ENCODE data around the gene WSB2.
A peak's percentile ranks its signal among the peaks of the same experiment; 100 is the strongest.

Gene WSB2

GRCh38 chr12:118063576-118064391, 2.8 kb upstream of the WSB2 start:
- no peak for DNase-seq (ENCODE audit: low read depth in 3 of 3, low spot score in 1 of 3)

- no peak for DNase-seq (ENCODE audit: low read depth in 3 of 3, low spot score in 1 of 3)
These were observed 1.2 kb upstream of the WSB2 start for GRCh38 chr12:118061873-118062843.

- DNase-seq (ENCODE audit: low read depth in 3 of 3, low spot score in 1 of 3) = no peak
These were observed 523 bp downstream of the WSB2 start for GRCh38 chr12:118060301-118061010.

GRCh38 chr12:118059341-118060191, 1.4 kb downstream of the WSB2 start:
- no peak for DNase-seq (ENCODE audit: low read depth in 3 of 3, low spot score in 1 of 3)

GRCh38 chr12:118058881-118059280, 2.1 kb downstream of the WSB2 start:
- DNase-seq (ENCODE audit: low read depth in 3 of 3, low spot score in 1 of 3) = no peak

- DNase-seq (ENCODE audit: low read depth in 3 of 3, low spot score in 1 of 3) = no peak
These were observed 2.8 kb downstream of the WSB2 start for GRCh38 chr12:118058227-118058626.

GRCh38 chr12:118055865-118056773, 4.9 kb downstream of the WSB2 start:
- no peak for DNase-seq (ENCODE audit: low read depth in 3 of 3, low spot score in 1 of 3)

GRCh38 chr12:118055144-118055557, 5.8 kb downstream of the WSB2 start:
- DNase-seq (ENCODE audit: low read depth in 3 of 3, low spot score in 1 of 3) = peak; percentile 25 to 45 (median 29)

- no peak for DNase-seq (ENCODE audit: low read depth in 3 of 3, low spot score in 1 of 3)
These were observed 7.7 kb downstream of the WSB2 start for GRCh38 chr12:118053071-118053985.

DNA sequence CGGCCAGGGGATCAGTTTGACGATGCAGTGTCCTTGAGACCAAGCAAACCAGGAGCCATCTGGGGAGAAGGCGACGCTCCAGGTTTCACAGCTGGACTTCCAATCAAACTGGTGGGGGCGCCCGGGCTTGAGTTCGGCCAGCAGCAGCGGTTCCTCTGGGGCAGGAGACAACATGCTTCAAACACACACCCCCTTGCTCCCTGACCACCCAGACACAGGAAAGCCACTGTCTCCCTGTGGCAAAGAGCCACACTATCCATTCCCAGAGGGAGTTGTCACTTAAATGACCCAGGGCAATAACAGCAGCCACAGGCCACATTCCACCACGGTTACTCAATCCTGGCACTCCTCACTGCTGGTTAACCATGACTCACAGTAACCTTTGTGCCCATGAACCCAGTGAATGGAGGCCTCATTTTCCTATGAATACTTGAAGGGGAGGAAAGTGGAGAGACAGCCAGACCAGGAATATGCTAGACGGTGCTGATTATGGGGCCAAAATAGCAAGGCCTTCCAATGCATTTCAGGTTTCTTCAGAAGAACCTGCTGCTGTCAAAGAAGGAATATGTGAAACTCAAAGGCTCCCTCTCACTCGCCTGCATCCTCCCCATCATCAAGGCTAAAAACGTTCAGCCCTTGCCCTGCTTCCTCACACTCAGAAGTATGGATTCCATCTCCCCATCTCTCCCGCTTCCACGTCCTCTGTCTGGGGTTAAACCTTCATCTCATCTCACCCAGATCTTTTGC, 8.5 kb downstream of the WSB2 start:
- no peak for DNase-seq (ENCODE audit: low read depth in 3 of 3, low spot score in 1 of 3)

DNA sequence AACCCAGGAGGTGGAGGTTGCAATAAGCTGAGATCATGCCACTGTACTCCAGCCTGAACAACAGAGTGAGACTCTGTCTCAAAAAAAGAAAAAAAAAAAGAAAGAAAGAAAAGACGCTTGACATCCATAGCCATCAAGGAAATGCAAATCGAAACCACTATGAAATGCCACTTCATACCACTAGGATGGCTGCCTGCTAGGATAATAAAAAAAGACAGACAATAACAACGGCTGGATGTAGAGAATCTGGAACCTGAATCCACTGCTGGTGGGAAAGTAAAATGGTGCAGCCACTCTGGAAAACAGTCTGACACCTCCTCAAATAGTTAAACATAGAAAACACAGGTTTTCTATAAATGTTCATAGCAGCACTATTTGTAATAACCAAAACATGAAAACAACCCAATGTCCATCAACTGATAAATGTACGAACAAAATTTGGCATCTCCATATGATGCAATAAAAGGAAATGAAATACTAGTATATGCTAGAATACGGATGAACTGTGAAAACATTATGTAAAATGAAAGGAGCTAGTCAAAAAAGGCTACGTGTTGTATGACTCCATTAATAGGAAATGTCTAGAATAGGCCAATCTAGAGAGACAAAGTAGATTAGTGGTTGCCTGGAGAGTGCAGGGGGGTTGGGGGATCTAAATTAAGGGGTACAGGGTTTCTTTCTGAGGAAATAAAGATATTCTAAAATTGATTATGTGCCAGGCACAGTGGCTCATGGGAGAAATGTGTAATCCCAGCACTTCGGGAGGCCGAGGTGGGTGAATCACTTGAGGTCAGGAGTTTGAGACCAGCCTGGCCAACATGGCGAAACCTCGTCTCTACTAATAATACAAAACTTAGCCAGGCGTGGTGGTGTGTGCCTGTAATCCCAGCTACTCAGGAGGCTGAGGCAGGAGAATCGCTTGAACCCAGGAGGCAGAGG, 9.7 kb downstream of the WSB2 start:
- no peak for DNase-seq (ENCODE audit: low read depth in 3 of 3, low spot score in 1 of 3)

GRCh38 chr12:118046430-118046829, 14.5 kb downstream of the WSB2 start:
- no peak for DNase-seq (ENCODE audit: low read depth in 3 of 3, low spot score in 1 of 3)

GRCh38 chr12:118044577-118044976, 16.4 kb downstream of the WSB2 start:
- DNase-seq (ENCODE audit: low read depth in 3 of 3, low spot score in 1 of 3) = no peak

DNA sequence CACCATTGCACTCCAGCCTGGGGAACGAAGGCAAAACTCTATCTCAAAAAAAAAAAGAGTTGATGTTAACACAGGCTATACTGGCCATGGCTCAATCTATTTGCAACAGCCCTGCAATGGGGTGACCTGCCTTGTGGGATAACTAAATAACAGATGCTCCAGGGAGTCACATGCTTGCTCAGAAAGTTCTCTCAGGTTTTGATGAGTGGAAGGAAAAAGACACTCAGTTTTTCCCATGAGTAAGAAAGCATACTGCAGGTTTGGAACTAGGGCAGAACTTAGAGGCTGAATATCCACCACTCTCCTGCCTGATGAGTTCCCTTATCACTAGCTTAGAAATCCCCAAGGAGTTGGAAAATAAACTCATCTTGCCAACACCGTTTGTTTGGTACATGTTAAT, 16.9 kb downstream of the WSB2 start:
- DNase-seq (ENCODE audit: low read depth in 3 of 3, low spot score in 1 of 3) = no peak

DNA sequence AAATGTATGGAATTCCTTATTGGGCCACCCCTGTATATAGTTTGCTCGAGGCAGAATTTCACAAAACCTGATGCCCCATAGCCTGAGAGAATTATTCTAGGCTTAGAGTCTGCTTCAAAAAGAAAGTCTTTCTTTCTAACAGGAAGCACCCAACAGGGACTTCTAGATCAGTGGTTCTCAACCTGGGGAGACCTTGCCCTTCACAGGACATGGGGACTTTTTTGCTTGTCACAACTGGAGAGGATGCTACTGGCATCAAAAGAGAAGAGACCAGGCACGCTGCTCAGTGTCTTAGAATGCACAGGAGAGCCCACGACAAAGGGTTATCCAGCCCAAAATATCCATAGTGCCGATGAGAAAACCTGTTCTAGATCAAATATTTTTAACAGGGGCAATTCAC, 18.9 kb downstream of the WSB2 start:
- no peak for DNase-seq (ENCODE audit: low read depth in 3 of 3, low spot score in 1 of 3)

GRCh38 chr12:118038137-118038536, 22.8 kb downstream of the WSB2 start:
- no peak for DNase-seq (ENCODE audit: low read depth in 3 of 3, low spot score in 1 of 3)

Measured in stimulated activated CD4-positive, alpha-beta T cell treated with anti-CD3 and anti-CD28 coated beads, TNF-alpha, amount 100 ng/mL, for 1 hour (primary cell).